SHP77 treated with DMSO at 0.1 percent for 48 hours (cell line): ENCODE measurements around the gene MTG1.
"Not testable (repeated sequence)": the region's sequence is repeated elsewhere in the genome, so short reads cannot be mapped to it uniquely, and the experiment has no call there.

Source experiments
- DNase-seq: peaks from one replicate; lab custom pipeline; 2025; lab: John Stamatoyannopoulos, UW

The MTG1 gene

DNA sequence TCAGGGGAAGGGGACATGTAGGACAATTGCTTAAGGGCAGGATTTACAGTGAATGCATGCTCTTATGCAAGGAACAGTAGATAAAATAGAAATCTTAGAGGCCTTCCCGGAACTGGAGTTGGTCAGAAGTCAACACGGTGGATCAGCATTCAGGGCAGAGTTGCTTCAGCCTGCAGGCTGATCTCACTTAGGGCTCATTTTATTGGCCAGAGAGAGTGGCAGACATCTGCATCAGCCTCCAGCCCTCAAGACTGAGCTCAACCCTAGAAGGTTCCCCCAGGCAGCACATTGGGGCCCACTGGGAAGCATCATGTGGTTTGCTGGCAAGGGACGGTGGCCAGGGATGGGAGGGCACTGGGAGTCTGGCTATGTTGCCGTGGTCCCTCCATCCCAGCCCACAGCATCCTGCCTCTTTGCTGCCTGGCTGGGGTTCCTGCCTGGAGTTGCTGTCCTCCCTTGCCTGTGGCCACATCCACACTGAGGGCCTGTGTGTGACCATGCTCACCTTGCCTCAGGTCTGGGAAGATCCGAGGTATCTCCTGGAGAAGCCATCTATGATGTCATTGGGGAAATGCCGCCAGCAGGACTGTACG, 72.8 kb downstream of the MTG1 start:
- DNase-seq = no peak

DNA sequence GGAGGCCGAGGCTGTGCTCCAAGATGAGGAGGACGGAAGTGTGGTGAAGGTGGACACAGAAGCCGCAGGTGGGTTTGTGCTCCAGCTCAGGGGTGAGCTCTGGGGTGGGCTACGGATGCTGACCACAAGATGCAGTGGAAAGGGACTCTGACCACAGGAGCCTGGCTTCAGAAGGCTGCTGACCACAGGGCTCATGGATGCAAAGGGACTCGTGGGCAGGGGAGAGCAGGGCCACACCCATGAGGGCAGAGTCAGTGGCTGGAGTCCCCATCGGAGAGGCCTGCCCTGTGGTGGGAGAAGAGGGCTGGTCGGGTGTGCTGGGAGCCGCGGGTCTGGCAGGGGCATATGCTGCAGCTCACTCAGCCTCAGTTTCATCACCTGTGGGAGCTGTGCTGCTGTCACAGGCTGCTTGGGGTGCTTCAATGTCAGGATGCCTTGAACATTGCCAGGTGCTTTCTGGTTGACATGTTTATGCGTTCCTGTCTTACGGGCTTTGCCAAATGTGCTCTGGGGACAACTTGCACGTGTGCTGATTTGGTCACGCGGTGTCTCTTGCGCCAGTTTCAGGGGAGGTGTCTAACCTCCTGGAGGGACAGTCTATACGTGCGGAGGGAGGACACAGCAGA, 73.4 kb downstream of the MTG1 start:
- no peak for DNase-seq

DNA sequence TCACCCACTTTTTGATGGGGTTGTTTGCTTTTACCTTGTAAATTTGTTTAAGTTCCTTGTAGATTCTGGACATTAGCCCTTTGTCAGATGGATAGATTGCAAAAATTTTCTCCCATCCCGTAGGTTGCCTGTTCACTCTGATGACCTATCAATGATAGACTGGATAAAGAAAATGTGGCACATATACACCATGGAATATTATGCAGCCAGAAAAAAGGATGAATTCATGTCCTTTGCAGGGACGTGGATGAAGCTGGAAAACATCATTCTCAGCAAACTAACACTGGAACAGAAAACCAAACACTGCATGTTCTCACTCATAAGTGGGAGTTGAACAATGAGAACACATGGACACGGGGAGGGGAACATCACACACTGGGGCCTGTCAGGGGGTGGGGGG, 75.2 kb downstream of the MTG1 start:
- not testable (repeated sequence) for DNase-seq

DNA sequence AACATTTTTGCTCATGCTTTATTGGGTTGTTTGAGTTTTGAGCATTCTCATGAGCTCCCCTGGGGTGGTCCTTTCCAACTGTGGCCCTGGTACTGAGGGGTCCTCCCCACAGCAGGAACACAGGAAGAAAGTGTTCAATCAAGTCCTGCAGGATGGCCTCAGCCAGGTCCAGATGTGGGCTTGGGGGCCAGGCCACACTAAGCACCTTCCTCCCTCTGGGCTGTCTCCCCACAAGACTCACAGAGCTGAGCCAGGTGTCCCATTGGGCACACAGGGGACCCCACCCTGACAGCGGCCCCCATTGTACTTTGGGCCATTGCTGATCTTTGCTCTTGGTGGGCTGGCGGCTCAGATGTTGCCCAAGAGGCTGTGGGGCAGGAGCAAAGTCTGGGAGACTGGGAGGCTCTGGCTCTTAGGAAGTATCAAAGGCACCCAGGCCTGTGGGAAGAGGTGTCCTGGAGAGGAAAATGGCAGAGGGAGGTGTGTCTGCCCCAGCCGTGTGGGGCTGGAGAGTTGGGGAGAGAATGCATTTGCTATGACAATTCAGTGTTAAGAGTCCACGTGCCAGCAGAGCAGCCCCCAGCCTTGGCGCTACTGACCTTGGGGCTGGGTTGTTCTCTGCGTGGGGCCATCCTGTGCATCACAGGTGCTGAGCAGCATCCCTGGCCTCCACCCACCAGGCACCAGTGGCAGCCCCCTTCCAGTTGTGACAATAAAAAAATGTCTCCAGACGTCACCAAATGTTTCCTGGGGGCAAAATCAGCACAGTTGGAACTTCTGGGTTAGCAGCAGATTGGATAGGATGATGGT, 77.5 kb downstream of the MTG1 start:
- DNase-seq = no peak
